HG03575 (cell line): ENCODE data around the gene AAMP.

ENCODE experiments used
- ATAC-seq: cut with Tn5 transposase; IDR thresholded peaks from one replicate; pipeline ENCODE4 v1.9.1; 2021; ENCODE audit not compliant: unreplicated experiment, insufficient number of reproducible peaks, low FRiP score; ENCODE audit errors: extremely low read depth

AAMP gene

GRCh38 chr2:218262237-218262600, 7.7 kb downstream of the AAMP start:
- no peak for ATAC-seq

- no peak for ATAC-seq
Observed at GRCh38 chr2:218261423-218262236, 8.3 kb downstream of the AAMP start.

- ATAC-seq: no peak
Observed at GRCh38 chr2:218260742-218261422, 9.1 kb downstream of the AAMP start, which contains the start of gene GPBAR1. GPBAR1 (plus strand) TSS chr2:218261015; CDS start chr2:218262725, 1,710 bp downstream.

- ATAC-seq: no peak
Observed at GRCh38 chr2:218260166-218260565, 9.8 kb downstream of the AAMP start.

GRCh38 chr2:218259099-218259961, 10.6 kb downstream of the AAMP start:
- no peak for ATAC-seq

- ATAC-seq: peak; percentile 47
Observed at GRCh38 chr2:218257390-218257981, 12.5 kb downstream of the AAMP start.

GRCh38 chr2:218256612-218257350, 13.2 kb downstream of the AAMP start:
- ATAC-seq: no peak

GRCh38 chr2:218255446-218255845, 14.5 kb downstream of the AAMP start:
- ATAC-seq: no peak

GRCh38 chr2:218253232-218253625, 16.7 kb downstream of the AAMP start:
- no peak for ATAC-seq

GRCh38 chr2:218252509-218253231, 17.3 kb downstream of the AAMP start:
- no peak for ATAC-seq

GRCh38 chr2:218249691-218250090, 20.2 kb downstream of the AAMP start:
- ATAC-seq: no peak

- no peak for ATAC-seq
Observed at GRCh38 chr2:218245214-218245613, 24.7 kb downstream of the AAMP start.

GRCh38 chr2:218244665-218245064, 25.3 kb downstream of the AAMP start:
- no peak for ATAC-seq

GRCh38 chr2:218244204-218244603, 25.7 kb downstream of the AAMP start:
- ATAC-seq: no peak

GRCh38 chr2:218238887-218239286, 31.1 kb downstream of the AAMP start:
- no peak for ATAC-seq

- ATAC-seq: no peak
Observed at GRCh38 chr2:218236829-218237228, 33.1 kb downstream of the AAMP start.

GRCh38 chr2:218235017-218235416, 34.9 kb downstream of the AAMP start:
- no peak for ATAC-seq

GRCh38 chr2:218234521-218234920, 35.4 kb downstream of the AAMP start:
- ATAC-seq: no peak
